Mesothelial cell of epicardium (in vitro differentiated cells): Measurements from ENCODE around the gene KLHL29. TPM values are rescaled to one million over a fixed set of nuclear protein-coding genes. Genes with fewer than 3 reads are reported as not detected.

ENCODE experiments used
- DNase-seq, 2 experiments: peaks; one replicate each; pipeline ENCODE4 v3.0.0; 2021; ENCODE audit warnings: low spot score in 2 of 2; ENCODE audit not compliant: unreplicated experiment in 2 of 2
- H3K27ac Mint-ChIP-seq: 2 replicates; pipeline ENCODE4 v1.8.0; 2021; ENCODE audit warnings: mixed read lengths
- H3K27me3 Mint-ChIP-seq: 2 replicates; pipeline ENCODE4 v1.8.0; 2021; ENCODE audit warnings: low read depth, mixed read lengths
- H3K36me3 Mint-ChIP-seq: 2 replicates; pipeline ENCODE4 v1.8.0; 2021; ENCODE audit warnings: mixed read lengths
- H3K4me1 Mint-ChIP-seq: 2 replicates; pipeline ENCODE4 v1.8.0; 2021; ENCODE audit warnings: mixed read lengths
- H3K4me3 Mint-ChIP-seq: 2 replicates; pipeline ENCODE4 v1.8.0; 2021; ENCODE audit warnings: mild to moderate bottlenecking, moderate library complexity, mixed read lengths
- H3K9me3 Mint-ChIP-seq: 2 replicates; pipeline ENCODE4 v1.8.0; 2021; ENCODE audit warnings: mixed read lengths
- total RNA-seq: library from RNA; stranded (reverse); gene quantifications from 3 replicates; pipeline ENCODE4 v1.2.1, GENCODE V29; 2021
- TF ChIP-seq, protein P1 (sequence below): fragments of 200-600 bp; sonication (generic); IDR thresholded peaks from one replicate; pipeline ENCODE4 v1.5.0; 2021; ENCODE audit warnings: antibody characterized with exemption; ENCODE audit not compliant: unreplicated experiment

Gene KLHL29
- total RNA-seq, 1 donor from 2014 or later: 28.3 TPM

DNA sequence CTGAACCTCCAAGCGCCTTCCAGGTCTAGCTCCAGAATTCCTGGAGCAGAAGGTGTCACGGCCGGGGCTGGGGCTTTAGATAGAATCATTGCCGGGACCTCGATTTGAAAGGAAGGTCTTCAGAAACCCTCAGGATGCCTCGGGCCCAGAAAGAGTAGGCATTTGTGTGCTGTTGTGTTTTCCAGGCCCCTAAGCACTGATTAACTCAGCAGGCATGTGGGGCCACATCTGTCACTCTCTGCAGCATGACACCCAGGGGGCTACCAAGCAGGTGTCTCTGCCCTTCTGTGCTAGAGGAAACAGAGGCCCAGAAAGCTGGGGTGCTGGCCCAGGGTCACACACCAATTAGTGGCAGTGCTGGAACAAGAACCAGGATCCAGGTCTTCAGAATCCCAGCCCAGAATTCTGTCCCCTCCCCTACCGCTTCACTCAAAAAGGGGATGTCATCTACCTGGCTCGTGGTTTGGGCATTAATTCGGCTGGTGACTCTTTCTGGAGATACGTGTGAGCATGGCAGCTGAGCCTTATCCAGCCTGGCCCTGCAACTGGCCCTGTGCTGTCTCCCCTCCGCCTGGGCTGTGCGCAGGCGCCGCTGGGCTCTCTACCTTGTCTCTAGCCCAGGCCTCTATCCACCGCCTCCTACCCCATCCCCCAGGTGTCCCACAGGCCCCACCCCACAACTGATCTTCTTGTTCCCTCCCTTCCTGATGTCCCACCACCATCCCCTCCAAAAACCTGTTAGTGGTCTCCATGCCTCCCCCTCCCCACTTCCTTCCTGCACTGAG, 296.6 kb downstream of the KLHL29 start:
- Mint-ChIP-seq H3K36me3 (peaks cover 11% of the 10 kb centered on the region), H3K4me1 (peaks cover 5% of the 10 kb centered on the region), H3K27ac (no peak overlapping the region), H3K4me3 (no peak overlapping the region), H3K27me3 (no peaks in the 10 kb centered on the region), H3K9me3 (no peaks in the 10 kb centered on the region)
- TF ChIP-seq, protein P1, sequence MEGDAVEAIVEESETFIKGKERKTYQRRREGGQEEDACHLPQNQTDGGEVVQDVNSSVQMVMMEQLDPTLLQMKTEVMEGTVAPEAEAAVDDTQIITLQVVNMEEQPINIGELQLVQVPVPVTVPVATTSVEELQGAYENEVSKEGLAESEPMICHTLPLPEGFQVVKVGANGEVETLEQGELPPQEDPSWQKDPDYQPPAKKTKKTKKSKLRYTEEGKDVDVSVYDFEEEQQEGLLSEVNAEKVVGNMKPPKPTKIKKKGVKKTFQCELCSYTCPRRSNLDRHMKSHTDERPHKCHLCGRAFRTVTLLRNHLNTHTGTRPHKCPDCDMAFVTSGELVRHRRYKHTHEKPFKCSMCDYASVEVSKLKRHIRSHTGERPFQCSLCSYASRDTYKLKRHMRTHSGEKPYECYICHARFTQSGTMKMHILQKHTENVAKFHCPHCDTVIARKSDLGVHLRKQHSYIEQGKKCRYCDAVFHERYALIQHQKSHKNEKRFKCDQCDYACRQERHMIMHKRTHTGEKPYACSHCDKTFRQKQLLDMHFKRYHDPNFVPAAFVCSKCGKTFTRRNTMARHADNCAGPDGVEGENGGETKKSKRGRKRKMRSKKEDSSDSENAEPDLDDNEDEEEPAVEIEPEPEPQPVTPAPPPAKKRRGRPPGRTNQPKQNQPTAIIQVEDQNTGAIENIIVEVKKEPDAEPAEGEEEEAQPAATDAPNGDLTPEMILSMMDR: no peak
- DNase-seq: no peak

DNA sequence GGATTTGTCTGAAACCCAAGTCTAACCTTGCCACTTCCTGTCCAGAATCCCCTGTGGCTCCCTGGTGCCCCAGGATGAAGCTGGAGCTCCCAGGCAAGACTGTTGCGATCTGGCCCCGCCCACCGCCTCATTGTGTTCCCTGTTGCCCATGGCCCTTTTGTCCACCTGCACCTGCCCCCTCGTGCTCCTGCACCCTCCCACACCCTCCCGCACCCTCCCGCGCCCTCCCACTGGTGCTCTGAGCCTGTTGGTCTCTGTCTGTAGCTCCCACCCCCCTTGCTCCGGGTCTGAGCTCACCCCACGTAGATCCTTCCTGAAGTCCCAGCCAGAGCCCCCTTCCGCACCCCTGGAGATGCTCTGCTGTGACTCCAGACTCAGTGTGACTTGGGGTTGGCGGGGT, 297.5 kb downstream of the KLHL29 start:
- no peak overlapping the region for H3K4me3 Mint-ChIP-seq
- no peak overlapping the region for H3K27ac Mint-ChIP-seq
- TF ChIP-seq, protein P1: no peak
- no peaks in the 10 kb centered on the region for H3K9me3 Mint-ChIP-seq
- no peaks in the 10 kb centered on the region for H3K27me3 Mint-ChIP-seq
- DNase-seq: no peak
- peaks cover 13% of the 10 kb centered on the region for H3K36me3 Mint-ChIP-seq
- peaks cover 5% of the 10 kb centered on the region for H3K4me1 Mint-ChIP-seq

DNA sequence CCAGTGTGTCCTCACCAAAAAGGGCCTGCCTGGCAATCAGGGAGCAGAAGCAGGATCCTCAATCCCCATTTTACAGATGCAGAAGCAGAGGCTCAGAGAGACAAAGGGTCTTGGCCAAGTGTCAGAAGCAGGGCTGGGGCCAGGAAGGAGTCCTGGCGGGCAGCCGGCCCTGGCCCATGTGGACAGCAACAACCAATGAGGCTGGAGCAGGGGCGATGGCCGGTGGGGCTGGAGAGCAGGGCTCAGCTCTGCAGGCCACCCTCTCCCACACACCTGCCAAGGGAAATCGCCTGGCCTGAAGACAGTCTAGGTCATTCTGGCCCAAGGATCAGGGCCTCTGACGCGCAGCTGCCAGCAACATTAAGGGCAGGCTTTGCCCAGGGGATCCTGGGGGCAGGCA, 298.0 kb downstream of the KLHL29 start:
- H3K27ac Mint-ChIP-seq: no peak overlapping the region
- no peaks in the 10 kb centered on the region for H3K9me3 Mint-ChIP-seq
- TF ChIP-seq, protein P1: no peak
- no peak overlapping the region for H3K4me3 Mint-ChIP-seq
- no peak for DNase-seq
- peaks cover 5% of the 10 kb centered on the region for H3K4me1 Mint-ChIP-seq
- H3K27me3 Mint-ChIP-seq: no peaks in the 10 kb centered on the region
- H3K36me3 Mint-ChIP-seq: peaks cover 11% of the 10 kb centered on the region

DNA sequence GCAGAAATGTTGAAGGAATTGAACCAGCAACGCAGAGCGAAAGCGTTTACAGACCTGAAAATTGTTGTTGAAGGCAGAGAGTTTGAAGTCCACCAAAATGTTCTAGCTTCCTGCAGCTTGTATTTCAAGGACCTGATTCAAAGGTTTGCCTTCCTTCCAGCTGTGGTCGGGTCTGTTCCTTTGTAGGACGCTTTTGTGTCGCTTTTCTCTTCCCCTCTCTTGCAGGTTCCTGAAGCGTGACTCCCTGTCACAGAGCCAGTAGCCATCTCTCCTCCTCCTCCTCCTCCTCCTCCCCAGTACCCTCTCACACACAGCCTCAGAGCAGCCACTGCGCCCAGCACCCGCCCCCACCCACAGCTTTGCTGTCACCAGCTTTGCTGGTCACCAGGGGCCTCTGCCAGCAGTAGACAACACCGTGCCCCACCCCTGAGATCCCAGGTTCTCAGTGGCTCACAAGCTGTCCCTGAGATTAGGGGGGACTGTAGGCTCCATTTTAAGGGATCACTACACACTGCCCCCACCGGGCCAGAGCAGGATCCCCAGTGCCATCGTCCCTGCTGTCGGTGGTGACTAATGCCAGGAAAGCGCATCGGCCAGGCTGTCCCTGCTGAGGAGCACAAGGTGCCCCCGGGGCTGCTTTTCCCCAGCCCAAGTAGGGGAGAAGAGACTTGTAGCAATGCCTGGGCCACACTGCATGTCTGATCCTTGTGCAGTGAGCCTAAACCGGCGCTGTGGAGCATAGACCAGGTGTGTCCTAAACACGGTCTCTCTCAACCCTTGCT, 299.6 kb downstream of the KLHL29 start:
- Mint-ChIP-seq H3K4me3 (no peak overlapping the region), H3K27ac (peak overlapping the region; percentile 16)

DNA sequence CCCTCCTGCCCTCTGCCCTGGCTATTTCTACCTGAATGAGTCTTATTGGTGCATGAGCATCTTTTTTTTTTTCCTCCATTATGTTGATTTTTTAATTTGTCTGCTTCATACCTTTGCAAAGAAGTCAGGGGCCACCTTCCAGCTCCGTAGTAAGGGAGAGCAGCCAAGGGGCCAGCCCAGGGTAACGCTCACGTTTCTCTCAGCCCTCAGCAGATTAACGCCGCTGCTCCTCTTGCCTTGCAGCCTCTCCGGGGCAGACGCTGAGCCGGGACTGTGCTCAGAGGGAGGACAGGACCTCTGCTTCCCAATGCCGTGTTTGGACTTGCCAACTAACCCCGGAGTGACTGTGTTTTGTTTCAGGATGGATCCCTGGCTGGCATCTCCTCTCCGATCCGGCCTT, 300.2 kb downstream of the KLHL29 start:
- no peak overlapping the region for H3K4me3 Mint-ChIP-seq
- H3K9me3 Mint-ChIP-seq: no peaks in the 10 kb centered on the region

More for the DNA sequence above, 299.6 kb downstream of the KLHL29 start:
- Mint-ChIP-seq H3K27me3 (no peaks in the 10 kb centered on the region), H3K9me3 (no peaks in the 10 kb centered on the region), H3K36me3 (peaks cover 7% of the 10 kb centered on the region), H3K4me1 (peaks cover 7% of the 10 kb centered on the region)
- no peak for DNase-seq
- TF ChIP-seq, protein P1: no peak

More for the DNA sequence above, 300.2 kb downstream of the KLHL29 start:
- TF ChIP-seq, protein P1: no peak
- Mint-ChIP-seq H3K36me3 (peaks cover 7% of the 10 kb centered on the region), H3K27me3 (no peaks in the 10 kb centered on the region), H3K4me1 (peaks cover 7% of the 10 kb centered on the region), H3K27ac (no peak overlapping the region)
- DNase-seq: no peak
